Measurements from ENCODE around the gene GALNT10. TPM values are rescaled to one million over a fixed set of nuclear protein-coding genes. Genes with fewer than 3 reads are reported as not detected.

Gene GALNT10
- total RNA-seq, 1 donor from 2014 or later = 10.2 TPM

GRCh38 chr5:154189256-154189818 lies 1.2 kb upstream of the GALNT10 start:
- H4K20me1 ChIP-seq (ENCODE audit: low read depth) = peaks cover 14% of the 10 kb centered on the region
- H3K9ac ChIP-seq = no peak overlapping the region
- H3K36me3 ChIP-seq = no peaks in the 10 kb centered on the region
- peak overlapping the region; percentile 81 for H3K4me3 ChIP-seq
- peaks cover 80% of the 10 kb centered on the region for H3K27me3 ChIP-seq
- H3K4me1 Mint-ChIP-seq = peaks cover 66% of the 10 kb centered on the region
- H3F3A ChIP-seq (ENCODE audit: low read depth) = peaks cover 41% of the 10 kb centered on the region
- no peaks in the 10 kb centered on the region for H3K9me3 Mint-ChIP-seq
- peak; percentile 45 for DNase-seq (ENCODE audit: low spot score)
- H3K4me3 Mint-ChIP-seq = peak overlapping the region; percentile 91
- no peak overlapping the region for H3K27ac ChIP-seq
- peaks cover 8% of the 10 kb centered on the region for H3K79me2 ChIP-seq (ENCODE audit: low read depth)
- peak overlapping the region; percentile 70 for H2AFZ ChIP-seq (replicated peaks)
- H3K27ac Mint-ChIP-seq = peak overlapping the region; percentile 39
- no peak for TF ChIP-seq CTCF (IDR thresholded peaks at IDR 0.05)
- peak; percentile 88 for TF ChIP-seq EZH2 (IDR thresholded peaks at IDR 0.05)
- TF ChIP-seq EZH2phosphoT487 (IDR thresholded peaks at IDR 0.05) = peak; percentile 57
- no peaks in the 10 kb centered on the region for H3K36me3 Mint-ChIP-seq
- peaks cover 36% of the 10 kb centered on the region for H3K4me1 ChIP-seq
- peaks cover 17% of the 10 kb centered on the region for H3K27me3 Mint-ChIP-seq (ENCODE audit: insufficient read depth, low read depth)
- peak overlapping the region; percentile 86 for H3K4me2 ChIP-seq
- H3K9me3 ChIP-seq (ENCODE audit: low read depth) = no peaks in the 10 kb centered on the region

GRCh38 chr5:154189819-154190594 lies 526 bp upstream of the GALNT10 start:
- peak; percentile 67 for TF ChIP-seq EZH2 (IDR thresholded peaks at IDR 0.05)
- peak; percentile 16 for TF ChIP-seq EZH2phosphoT487 (IDR thresholded peaks at IDR 0.05)
- TF ChIP-seq CTCF (IDR thresholded peaks at IDR 0.05) = peak; percentile 37
- H3K27me3 ChIP-seq = peaks cover 80% of the 10 kb centered on the region
- no peaks in the 10 kb centered on the region for H3K9me3 ChIP-seq (ENCODE audit: low read depth)
- no peak overlapping the region for H3K27ac ChIP-seq
- H3K9ac ChIP-seq = no peak overlapping the region
- Mint-ChIP-seq H3K4me3 (peak overlapping the region; percentile 91), H3K36me3 (no peaks in the 10 kb centered on the region), H3K27me3 (ENCODE audit: insufficient read depth, low read depth) (peaks cover 17% of the 10 kb centered on the region), H3K4me1 (peaks cover 68% of the 10 kb centered on the region), H3K9me3 (no peaks in the 10 kb centered on the region), H3K27ac (peak overlapping the region; percentile 48)
- peaks cover 45% of the 10 kb centered on the region for H3F3A ChIP-seq (ENCODE audit: low read depth)
- DNase-seq (ENCODE audit: low spot score) = peak; percentile 92
- peaks cover 14% of the 10 kb centered on the region for H4K20me1 ChIP-seq (ENCODE audit: low read depth)
- peaks cover 8% of the 10 kb centered on the region for H3K79me2 ChIP-seq (ENCODE audit: low read depth)
- H2AFZ ChIP-seq (replicated peaks) = peak overlapping the region; percentile 70
- H3K36me3 ChIP-seq = no peaks in the 10 kb centered on the region
- H3K4me2 ChIP-seq = peak overlapping the region; percentile 86
- H3K4me1 ChIP-seq = peaks cover 43% of the 10 kb centered on the region
- H3K4me3 ChIP-seq = peak overlapping the region; percentile 81

GRCh38 chr5:154191467-154192261 lies 1.1 kb downstream of the GALNT10 start:
- H3K9me3 Mint-ChIP-seq = no peaks in the 10 kb centered on the region
- Histone ChIP-seq H3K4me2 (peak overlapping the region; percentile 76), H4K20me1 (ENCODE audit: low read depth) (peaks cover 14% of the 10 kb centered on the region), H3K4me3 (no peak overlapping the region), H3K4me1 (peaks cover 40% of the 10 kb centered on the region), H2AFZ (replicated peaks) (no peak overlapping the region), H3K79me2 (ENCODE audit: low read depth) (peaks cover 8% of the 10 kb centered on the region), H3K27ac (no peak overlapping the region), H3K9me3 (ENCODE audit: low read depth) (no peaks in the 10 kb centered on the region), H3K9ac (no peak overlapping the region), H3K27me3 (peaks cover 69% of the 10 kb centered on the region), H3F3A (ENCODE audit: low read depth) (peaks cover 42% of the 10 kb centered on the region), H3K36me3 (no peaks in the 10 kb centered on the region)
- H3K27ac Mint-ChIP-seq = peak overlapping the region; percentile 85
- DNase-seq (ENCODE audit: low spot score) = no peak
- peaks cover 10% of the 10 kb centered on the region for H3K36me3 Mint-ChIP-seq
- peaks cover 67% of the 10 kb centered on the region for H3K4me1 Mint-ChIP-seq
- TF ChIP-seq CTCF (IDR thresholded peaks at IDR 0.05) = no peak
- TF ChIP-seq EZH2phosphoT487 (IDR thresholded peaks at IDR 0.05) = no peak
- TF ChIP-seq EZH2 (IDR thresholded peaks at IDR 0.05) = no peak
- H3K4me3 Mint-ChIP-seq = peak overlapping the region; percentile 97
- peaks cover 15% of the 10 kb centered on the region for H3K27me3 Mint-ChIP-seq (ENCODE audit: insufficient read depth, low read depth)
